ENCODE data around the gene PROM2. TPM values are rescaled to one million over a fixed set of nuclear protein-coding genes. Genes with fewer than 3 reads are reported as not detected.

The PROM2 gene
- total RNA-seq, 1 donor from 2014 or later, result 5.4 TPM

DNA sequence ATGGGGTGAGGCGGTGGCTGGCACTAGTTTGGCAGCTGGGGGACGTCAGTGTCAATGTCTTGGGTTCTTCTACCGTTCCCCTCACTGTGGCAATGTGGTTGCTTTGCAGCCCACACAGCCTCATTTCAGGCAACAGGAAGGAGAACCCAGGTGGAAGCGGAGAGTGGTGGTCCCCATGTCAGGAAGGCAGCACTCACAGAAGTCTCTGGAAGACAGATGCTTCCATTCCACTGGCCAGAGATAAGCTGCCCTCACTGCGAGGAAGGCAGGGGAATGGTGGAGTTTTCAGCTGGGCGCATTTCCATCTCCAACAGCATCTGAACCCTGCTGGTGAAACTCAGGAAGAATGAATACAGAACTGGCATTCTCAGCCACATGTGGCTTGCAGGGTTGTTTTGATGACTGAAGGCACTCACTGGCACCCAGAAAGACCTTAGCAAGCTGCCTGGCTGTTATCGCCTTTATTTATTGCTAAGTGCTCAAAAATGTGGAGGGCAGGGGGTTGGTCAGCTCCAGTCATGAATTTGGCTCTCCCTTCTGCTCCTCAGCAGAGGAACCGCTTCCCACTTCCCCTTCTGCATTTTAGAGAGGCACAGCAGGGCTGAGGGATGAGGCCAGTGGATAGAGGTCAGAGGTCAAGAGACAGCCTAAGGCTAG is 42.3 kb downstream of the PROM2 start:
- no peak for DNase-seq
- H3K36me3 Mint-ChIP-seq (ENCODE audit: unreplicated experiment), result no peaks in the 10 kb centered on the region
- peaks cover 13% of the 10 kb centered on the region for H3K4me1 Mint-ChIP-seq (ENCODE audit: low read depth, unreplicated experiment)
- H3K27me3 Mint-ChIP-seq (ENCODE audit: unreplicated experiment), result peaks cover 4% of the 10 kb centered on the region
- H3K4me3 Mint-ChIP-seq (ENCODE audit: unreplicated experiment), result no peak overlapping the region
- peak overlapping the region; percentile 48 for H3K27ac Mint-ChIP-seq (ENCODE audit: unreplicated experiment)
- TF ChIP-seq, protein P1, sequence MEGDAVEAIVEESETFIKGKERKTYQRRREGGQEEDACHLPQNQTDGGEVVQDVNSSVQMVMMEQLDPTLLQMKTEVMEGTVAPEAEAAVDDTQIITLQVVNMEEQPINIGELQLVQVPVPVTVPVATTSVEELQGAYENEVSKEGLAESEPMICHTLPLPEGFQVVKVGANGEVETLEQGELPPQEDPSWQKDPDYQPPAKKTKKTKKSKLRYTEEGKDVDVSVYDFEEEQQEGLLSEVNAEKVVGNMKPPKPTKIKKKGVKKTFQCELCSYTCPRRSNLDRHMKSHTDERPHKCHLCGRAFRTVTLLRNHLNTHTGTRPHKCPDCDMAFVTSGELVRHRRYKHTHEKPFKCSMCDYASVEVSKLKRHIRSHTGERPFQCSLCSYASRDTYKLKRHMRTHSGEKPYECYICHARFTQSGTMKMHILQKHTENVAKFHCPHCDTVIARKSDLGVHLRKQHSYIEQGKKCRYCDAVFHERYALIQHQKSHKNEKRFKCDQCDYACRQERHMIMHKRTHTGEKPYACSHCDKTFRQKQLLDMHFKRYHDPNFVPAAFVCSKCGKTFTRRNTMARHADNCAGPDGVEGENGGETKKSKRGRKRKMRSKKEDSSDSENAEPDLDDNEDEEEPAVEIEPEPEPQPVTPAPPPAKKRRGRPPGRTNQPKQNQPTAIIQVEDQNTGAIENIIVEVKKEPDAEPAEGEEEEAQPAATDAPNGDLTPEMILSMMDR (IDR thresholded peaks at IDR 0.05; ENCODE audit: partially characterized antibody, unreplicated experiment), result no peak
- H3K9me3 Mint-ChIP-seq (ENCODE audit: unreplicated experiment), result peaks cover 10% of the 10 kb centered on the region

DNA sequence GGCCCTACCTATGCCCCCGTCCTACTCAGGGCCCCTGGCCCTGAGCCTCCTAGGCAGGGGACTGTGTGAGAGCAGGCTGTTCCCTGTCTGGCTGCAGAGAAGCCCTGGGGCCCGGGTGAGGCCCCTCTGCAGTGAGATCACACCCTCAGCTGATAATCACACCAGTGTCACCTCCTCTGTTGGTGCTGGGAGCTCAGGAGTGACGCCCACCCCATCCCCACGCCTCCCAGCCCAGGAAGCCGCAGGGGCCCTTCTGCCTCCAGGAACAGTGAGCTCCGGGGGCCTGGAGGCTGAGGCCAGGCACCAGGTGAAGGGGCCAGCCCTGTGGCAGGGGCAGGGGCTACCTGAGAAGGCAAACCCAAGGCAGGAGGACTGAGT is 42.9 kb downstream of the PROM2 start:
- H3K36me3 Mint-ChIP-seq (ENCODE audit: unreplicated experiment), result no peaks in the 10 kb centered on the region
- TF ChIP-seq, protein P1 (IDR thresholded peaks at IDR 0.05; ENCODE audit: partially characterized antibody, unreplicated experiment), result no peak
- H3K27me3 Mint-ChIP-seq (ENCODE audit: unreplicated experiment), result peaks cover 5% of the 10 kb centered on the region
- H3K4me1 Mint-ChIP-seq (ENCODE audit: low read depth, unreplicated experiment), result peaks cover 13% of the 10 kb centered on the region
- no peak overlapping the region for H3K27ac Mint-ChIP-seq (ENCODE audit: unreplicated experiment)
- no peak overlapping the region for H3K4me3 Mint-ChIP-seq (ENCODE audit: unreplicated experiment)
- DNase-seq, result no peak
- H3K9me3 Mint-ChIP-seq (ENCODE audit: unreplicated experiment), result peaks cover 10% of the 10 kb centered on the region

DNA sequence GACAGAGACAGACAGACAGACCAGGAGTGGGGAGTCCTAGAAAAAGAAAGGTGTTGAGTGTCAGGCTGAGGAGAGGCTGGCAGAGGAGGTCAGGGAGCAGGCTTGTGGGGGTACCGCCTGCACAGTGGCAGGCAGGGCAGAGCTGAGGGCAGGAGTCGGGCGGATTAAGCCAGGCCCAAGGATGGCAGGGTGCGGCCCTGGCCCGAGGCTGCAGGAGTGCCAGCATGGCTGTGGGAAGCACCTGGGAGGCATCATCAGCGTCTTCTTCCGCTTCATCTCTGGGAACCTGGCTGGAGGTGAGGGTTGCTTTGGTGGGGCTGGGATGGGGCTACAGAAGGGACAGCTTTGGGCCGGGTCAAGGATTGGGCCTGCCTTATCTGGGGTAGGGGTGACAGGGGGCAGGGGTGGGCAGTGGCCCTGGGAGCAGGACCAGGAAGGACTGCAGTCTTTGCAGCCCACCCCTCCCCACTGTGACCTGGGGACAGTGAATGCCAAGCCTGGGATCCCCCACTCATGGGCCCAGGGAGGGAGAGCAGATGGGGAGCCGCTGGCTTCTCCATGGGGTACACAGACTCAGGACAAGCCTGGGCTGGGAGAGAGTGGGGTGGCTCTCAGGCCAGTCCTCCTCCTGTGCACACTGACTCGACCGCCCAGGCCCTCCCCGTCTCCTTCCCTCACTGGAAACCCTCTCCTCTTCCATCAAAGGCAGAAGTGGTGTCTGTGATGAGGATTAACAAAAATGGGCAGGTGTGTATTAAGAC is 43.6 kb downstream of the PROM2 start:
- Mint-ChIP-seq H3K4me1 (ENCODE audit: low read depth, unreplicated experiment) (peaks cover 13% of the 10 kb centered on the region), H3K27ac (ENCODE audit: unreplicated experiment) (no peak overlapping the region), H3K9me3 (ENCODE audit: unreplicated experiment) (peaks cover 10% of the 10 kb centered on the region), H3K27me3 (ENCODE audit: unreplicated experiment) (peaks cover 6% of the 10 kb centered on the region), H3K4me3 (ENCODE audit: unreplicated experiment) (no peak overlapping the region), H3K36me3 (ENCODE audit: unreplicated experiment) (no peaks in the 10 kb centered on the region)
- TF ChIP-seq, protein P1 (IDR thresholded peaks at IDR 0.05; ENCODE audit: partially characterized antibody, unreplicated experiment), result no peak
- no peak for DNase-seq

DNA sequence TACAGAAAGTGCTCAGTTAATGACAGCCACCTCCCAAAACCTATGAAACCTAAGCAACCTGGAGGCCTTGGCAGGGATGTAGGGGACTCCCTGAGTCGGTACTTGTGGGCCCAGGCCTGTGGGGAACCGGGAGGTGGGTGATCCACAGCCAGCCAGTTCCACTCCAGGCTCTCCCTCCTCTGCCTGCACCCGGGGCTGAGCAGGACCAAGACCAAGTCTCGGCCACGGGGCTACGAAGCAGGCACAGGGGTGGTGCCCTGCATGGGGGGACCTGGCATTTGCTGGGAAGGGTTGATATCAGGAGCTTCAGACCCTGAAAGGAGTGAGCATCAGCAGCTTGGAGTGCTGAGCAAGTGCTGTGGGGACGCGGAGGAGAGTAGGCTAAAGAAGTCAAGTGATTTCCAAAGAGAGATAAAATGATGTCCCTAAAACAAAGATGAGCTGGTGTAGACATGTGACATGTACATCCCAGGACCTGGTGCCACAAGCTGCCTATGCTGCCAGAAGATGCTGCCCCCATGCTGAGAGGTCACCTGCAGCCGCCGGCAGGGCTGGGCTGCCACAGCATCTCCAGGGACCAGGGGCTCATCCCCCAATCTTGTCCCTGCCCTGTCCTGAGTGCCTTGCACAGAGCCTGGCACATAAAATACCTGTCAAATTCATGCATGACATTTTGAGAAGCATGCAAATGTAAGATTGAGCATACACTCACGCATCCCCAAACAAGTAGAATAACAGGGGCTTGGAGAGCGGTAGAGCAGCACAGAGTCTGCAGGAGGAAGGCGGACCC is 44.4 kb downstream of the PROM2 start:
- H3K9me3 Mint-ChIP-seq (ENCODE audit: unreplicated experiment), result peaks cover 9% of the 10 kb centered on the region
- no peaks in the 10 kb centered on the region for H3K36me3 Mint-ChIP-seq (ENCODE audit: unreplicated experiment)
- H3K4me1 Mint-ChIP-seq (ENCODE audit: low read depth, unreplicated experiment), result peaks cover 13% of the 10 kb centered on the region
- peaks cover 4% of the 10 kb centered on the region for H3K27me3 Mint-ChIP-seq (ENCODE audit: unreplicated experiment)
- H3K4me3 Mint-ChIP-seq (ENCODE audit: unreplicated experiment), result no peak overlapping the region
- DNase-seq, result no peak
- H3K27ac Mint-ChIP-seq (ENCODE audit: unreplicated experiment), result no peak overlapping the region
- TF ChIP-seq, protein P1 (IDR thresholded peaks at IDR 0.05; ENCODE audit: partially characterized antibody, unreplicated experiment), result no peak
